ENCODE data around the gene PDZD8.

- TF ChIP-seq CTCF (IDR thresholded peaks at IDR 0.05 in 4 of 5, conservative IDR thresholded peaks at IDR 0.05 in 1 of 5) (no peak), POLR2A (IDR thresholded peaks at IDR 0.05) (no peak)
Measured at GRCh38 chr10:117266400-117266799, 108.8 kb downstream of the PDZD8 start.
